ENCODE results near the gene TBX18. TPM values are rescaled to one million over a fixed set of nuclear protein-coding genes. Genes with fewer than 3 reads are reported as not detected.

Gene TBX18
- total and polyA plus RNA-seq, 9 of the 15 experiments (the other 6 are each of a cell fraction or from before 2014, with no cell fraction given): 4.0 to 36.1 (median 20.7) TPM

DNA sequence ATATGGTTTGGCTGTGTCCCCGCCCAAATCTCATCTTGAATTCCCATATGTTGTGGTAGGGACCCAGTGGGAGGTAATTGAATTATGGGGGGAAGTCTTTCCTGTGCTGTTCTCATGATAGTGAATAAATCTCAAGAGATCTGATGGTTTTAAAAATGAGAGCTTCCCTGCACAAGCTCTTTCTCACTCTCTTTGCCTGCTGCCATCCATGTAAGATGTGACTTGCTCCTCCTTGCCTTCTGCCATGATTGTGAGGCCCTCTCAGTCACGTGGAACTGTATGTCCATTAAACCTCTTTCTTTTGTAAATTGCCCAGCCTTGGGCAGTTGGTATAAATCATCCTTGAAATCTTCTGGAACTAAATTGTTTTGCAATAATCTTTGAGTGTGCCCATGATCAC is 31.9 kb upstream of the TBX18 start:
- H3K4me3 ChIP-seq: no peak overlapping the region
- in situ Hi-C loops (cut with MboI) (no loop called here), intact Hi-C loops (cut with micrococcal nuclease) (no loop called here)
- H3K9me1 ChIP-seq (ENCODE audit: control insufficient read depth, insufficient read depth, low read length): no peaks in the 10 kb centered on the region
- TF ChIP-seq ZFP36 (IDR thresholded peaks at IDR 0.05; ENCODE audit: low read depth, low read length, partially characterized antibody) (peak; percentile 6), ZNF431 (CRISPR knock-in tag; IDR thresholded peaks at IDR 0.05) (peak; percentile 98), SUPT5H (IDR thresholded peaks at IDR 0.05) (no peak), TRIM24 (IDR thresholded peaks at IDR 0.05) (0 out of 4 replicates have a peak, but pooled peaks of 1 of the 2 experiments have one; percentile 12), XRCC4 (IDR thresholded peaks at IDR 0.05; ENCODE audit: extremely low read depth, insufficient read depth, insufficient read length) (no peak), HNRNPH1 (optimal IDR thresholded peaks at IDR 0.05; ENCODE audit: low read depth, low read length) (no peak), CBX3 (IDR thresholded peaks at IDR 0.05; ENCODE audit: borderline replicate concordance in 1 of 2, low read length in 2 of 2) (peak in 1 of 2 experiments; percentile 54; a peak in 1 of 3 replicates)
- TF ChIP-seq, protein P1, sequence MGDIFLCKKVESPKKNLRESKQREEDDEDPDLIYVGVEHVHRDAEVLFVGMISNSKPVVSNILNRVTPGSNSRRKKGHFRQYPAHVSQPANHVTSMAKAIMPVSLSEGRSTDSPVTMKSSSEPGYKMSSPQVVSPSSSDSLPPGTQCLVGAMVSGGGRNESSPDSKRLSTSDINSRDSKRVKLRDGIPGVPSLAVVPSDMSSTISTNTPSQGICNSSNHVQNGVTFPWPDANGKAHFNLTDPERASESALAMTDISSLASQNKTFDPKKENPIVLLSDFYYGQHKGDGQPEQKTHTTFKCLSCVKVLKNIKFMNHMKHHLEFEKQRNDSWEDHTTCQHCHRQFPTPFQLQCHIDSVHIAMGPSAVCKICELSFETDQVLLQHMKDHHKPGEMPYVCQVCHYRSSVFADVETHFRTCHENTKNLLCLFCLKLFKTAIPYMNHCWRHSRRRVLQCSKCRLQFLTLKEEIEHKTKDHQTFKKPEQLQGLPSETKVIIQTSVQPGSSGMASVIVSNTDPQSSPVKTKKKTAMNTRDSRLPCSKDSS (IDR thresholded peaks at IDR 0.05; ENCODE audit: low read depth, partially characterized antibody): peak; percentile 32
- H3K9me3 ChIP-seq (replicated peaks; ENCODE audit: control insufficient read depth, insufficient read depth, low read depth, low read length): no peaks in the 10 kb centered on the region
- H3K79me2 ChIP-seq (ENCODE audit: control insufficient read depth, insufficient read depth, low read length): no peaks in the 10 kb centered on the region
- H3K4me2 ChIP-seq (ENCODE audit: insufficient read depth, low read length): no peak overlapping the region
- DNase-seq (ENCODE audit: extremely low read depth in 1 of 4, low spot score in 3 of 4) (no peak), FAIRE-seq (no peak), ATAC-seq (no peak)
- CTCF ChIA-PET (ENCODE audit: low intra/inter-chr PET ratio): no interaction called here
- H3K27me3 ChIP-seq (ENCODE audit: control insufficient read depth in 2 of 2, insufficient read depth in 2 of 2, low read length in 2 of 2): no peaks in the 10 kb centered on the region
- no peaks in the 10 kb centered on the region for H3K36me3 ChIP-seq (ENCODE audit: control insufficient read depth, insufficient read depth, low read length)
- WGBS (ENCODE audit: insufficient coverage, low coverage, missing lambda C conversion rate): 10% methylated on average over 2 of the region's 2 CpGs
- no TSS peak for BruUV-seq (replicated peaks)
- no peaks in the 10 kb centered on the region for H4K20me1 ChIP-seq (replicated peaks; ENCODE audit: control insufficient read depth, insufficient read depth, low read length)
- peaks cover 0 to 14% of the 10 kb centered on the region in 2 experiments; a peak in 2 of 5 replicates for H3K4me1 ChIP-seq (replicated peaks in 1 of 2; ENCODE audit: control insufficient read depth in 2 of 2, insufficient read depth in 2 of 2, low read length in 2 of 2)
- H3K9ac ChIP-seq (ENCODE audit: insufficient read depth in 1 of 2, low read depth in 2 of 2, low read length in 2 of 2): no peak overlapping the region
- POLR2A ChIA-PET: interaction anchor here (0.6 kb wide), 1 partner anchor 70 kb away, joined by 3 read pairs; no protein-coding TSS in a partner anchor
- H2AFZ ChIP-seq (ENCODE audit: low read depth, low read length): no peak overlapping the region
- H3K27ac ChIP-seq (ENCODE audit: extremely low read depth, low read depth, low read length): no peak overlapping the region
